Activated T-cell treated with anti-CD3 and anti-CD28 coated beads, Interleukin-2, amount 50 U/mL, for 48 hours (primary cell): ENCODE measurements around the gene SMIM11.
"Not testable (repeated sequence)": the region's sequence is repeated elsewhere in the genome, so short reads cannot be mapped to it uniquely, and the experiment has no call there.

Experiments
- DNase-seq, 2 experiments: peaks; one replicate each; pipeline ENCODE4 v3.0.0-alpha.2; 2020

SMIM11 gene

DNA sequence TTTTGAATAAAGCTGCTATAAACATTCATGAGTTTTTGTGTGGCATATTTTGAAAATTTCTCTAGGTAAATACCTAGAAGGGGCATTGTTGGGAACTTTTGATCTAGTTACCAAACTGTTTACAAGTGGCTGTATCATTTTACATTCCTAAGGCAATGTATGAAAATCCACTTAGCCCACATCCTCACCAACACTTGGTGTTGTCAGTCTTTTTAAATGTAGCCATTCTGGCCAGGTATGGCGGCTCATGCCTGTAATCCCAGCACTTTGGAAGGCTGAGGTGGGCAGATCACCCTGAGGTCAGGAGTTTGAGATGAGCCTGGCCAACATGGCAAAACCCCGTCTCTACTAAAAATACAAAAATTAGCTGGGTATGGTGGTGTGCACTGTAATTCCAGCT is 17.4 kb upstream of the SMIM11 start:
- no peak for DNase-seq

DNA sequence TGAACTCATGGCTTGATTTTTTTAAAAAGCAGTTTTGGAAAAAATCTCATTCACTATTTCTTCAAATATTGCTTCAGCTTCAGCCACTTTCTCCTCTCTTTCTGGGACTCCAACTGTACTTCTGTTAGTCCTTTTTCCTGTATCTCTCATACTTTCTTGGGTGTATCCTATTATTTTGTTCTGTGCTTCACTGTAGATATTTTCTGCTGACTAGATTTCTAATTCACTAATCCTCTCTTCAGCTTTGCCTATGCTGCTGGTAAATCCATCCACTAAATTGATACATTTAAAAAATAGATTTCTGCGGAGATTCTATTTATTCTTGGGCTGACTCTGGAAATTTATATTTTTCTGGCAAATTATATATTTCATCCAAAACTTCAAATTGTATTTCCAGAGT is 16.4 kb upstream of the SMIM11 start:
- no peak for DNase-seq

DNA sequence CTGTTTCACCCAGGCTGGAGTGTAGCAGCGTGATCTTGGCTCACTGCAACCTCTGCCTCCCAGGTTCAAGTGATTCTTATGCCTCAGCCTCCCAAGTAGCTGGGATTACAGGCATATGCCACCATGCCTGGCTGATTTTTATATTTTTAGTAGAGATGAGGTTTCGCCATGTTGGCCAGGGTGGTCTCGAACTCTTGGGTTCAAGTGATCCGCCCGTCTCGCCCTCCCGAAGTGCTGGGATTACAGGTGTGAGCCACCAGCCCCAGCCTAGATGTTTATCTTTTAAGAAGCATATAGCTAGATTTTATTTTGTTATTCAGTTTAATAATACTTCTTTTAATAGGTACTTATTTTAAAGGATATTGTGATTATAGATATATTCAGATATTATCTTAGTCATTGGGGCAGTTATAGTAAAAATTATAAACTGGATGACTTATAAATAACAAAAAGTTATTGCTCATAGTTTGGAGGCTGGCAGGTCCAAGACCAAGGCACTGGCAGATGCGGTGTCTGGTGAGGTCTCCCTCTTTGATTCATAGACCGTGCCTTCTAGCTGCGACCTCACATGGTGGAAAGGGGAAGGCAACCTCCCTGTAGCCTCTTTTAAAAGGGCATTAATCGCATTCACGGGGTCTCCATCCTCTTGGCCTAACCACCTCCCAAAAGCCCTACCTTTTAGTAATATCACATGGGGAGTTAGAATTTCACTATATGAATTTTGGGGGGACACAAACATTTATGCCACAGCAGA is 14.6 kb upstream of the SMIM11 start:
- no peak for DNase-seq

DNA sequence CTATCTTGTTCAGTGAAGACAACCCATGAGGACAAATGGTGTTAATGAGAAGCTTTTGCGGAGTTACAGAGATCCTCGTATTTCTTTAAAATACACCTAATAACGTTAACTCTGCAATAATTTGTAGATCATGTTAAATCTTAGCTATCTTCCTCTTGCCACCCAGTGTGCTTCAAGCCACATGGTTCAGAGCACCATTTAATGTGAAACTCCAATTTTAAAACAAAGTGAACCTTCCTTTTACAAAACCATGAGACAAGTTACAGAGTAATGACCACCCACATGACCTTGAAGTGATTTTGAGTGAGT is 13.2 kb upstream of the SMIM11 start:
- no peak for DNase-seq

DNA sequence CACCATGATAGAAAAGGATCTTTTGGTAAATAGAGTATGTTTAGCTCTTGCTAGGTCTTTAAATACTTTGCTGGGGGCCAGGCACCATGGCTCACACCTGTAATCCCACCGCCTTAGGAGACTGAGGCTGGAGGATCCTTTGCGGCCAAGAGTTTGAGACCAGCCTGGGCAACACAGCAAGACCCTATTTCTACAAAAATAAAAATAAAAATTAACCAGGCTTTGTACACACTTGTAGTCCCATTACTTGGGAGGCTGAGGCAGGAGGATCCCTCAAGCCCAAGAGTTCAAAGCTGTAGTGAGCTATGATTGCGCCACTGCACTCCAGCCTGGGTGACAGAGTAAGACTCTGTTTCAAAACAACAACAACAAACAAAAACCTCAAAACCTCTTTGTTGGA is 12.6 kb upstream of the SMIM11 start:
- DNase-seq = no peak

DNA sequence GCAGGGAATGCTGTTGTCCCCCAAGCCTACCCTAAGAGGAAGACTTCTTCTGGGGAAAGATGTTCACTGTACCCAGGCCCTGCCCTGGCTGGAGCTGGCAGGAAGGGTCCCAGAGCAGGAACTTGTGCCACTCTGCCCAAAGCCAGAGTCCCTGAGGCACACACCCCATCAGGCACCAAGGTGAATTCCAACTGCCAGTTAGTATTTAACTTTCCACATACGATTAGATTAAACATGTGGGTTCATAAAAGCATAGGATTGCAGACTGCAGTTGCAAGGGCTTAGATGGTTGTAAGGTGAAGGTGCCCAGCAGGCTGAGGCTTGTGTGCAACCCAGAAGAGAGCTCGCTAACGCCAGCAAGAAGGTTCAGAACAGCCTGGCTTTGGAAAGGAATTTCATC is 11.6 kb upstream of the SMIM11 start, which contains the start of gene KCNE2:
TSS of gene KCNE2 (plus strand) at position 274 of the 400 bp plus-strand sequence. CDS start 6,473 bp downstream, outside the sequence.
- peak in 1 of 2 experiments; percentile 9 for DNase-seq

DNA sequence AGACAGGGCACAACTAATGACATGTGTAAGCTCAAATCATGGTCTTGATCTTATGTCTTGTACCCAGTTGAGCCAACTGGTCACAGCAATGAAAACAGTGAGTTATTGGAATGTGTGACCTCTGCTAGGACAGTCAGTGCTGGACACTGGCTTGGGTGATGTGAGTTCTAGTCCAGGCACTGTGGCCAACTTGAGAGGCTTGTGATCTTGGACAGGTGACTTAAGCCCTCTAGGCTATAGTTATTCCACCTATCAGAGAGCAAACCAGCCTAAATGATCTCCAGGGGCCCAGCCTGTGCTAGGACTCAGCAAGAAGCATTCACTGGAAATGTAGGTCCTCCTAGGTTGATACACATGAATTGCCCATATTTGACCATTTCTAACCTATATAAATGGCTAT is 10.4 kb upstream of the SMIM11 start:
- DNase-seq = no peak

DNA sequence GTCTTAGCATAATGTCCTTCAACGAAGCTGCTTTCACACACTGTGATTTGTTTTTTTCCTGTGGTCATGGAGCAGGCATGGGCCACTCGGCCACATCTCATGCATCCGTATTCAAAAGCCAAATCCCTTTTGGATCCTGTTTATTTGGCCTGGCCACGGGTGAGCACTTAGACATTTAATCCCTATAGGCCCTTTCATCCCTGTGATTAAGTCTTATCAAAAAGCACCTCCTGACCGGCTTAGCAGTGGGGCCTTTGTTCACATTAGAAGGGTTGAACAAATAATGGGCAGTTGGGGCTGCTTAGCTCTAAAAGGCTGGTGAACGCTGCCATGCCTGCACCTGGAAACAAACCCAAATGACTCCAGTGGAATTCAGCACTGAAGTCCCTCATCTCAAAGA is 9.5 kb upstream of the SMIM11 start:
- DNase-seq = no peak

DNA sequence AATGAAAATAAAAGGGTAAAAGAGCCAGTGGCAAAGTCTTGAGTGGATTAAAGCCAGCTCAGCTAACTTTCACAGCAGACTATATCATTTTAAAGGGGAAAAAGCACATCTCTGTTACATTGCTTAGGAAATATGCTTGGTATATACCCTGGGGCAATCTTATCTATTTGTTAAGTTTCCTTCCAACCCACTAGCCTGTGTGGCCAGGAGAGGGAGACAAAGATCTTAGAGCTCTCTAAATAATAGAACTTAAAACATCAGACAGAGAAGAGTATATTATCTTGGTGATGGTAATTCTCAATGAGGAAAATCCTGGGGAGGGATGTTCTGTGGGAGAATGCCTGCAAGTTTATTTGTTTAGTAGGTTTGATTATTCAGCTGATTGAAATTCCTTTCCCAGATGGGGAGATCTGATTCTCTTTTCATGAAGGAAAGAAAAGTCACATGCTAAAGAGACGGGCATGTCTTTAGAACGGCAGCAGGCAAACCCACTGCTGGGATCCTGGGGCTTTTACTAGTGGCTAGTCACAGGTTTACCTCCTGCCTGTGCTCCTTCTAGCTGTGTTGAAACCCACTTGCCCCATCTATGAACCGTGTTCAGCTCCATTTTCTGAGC is 7.9 kb upstream of the SMIM11 start:
- peak; percentile 33 to 38 for DNase-seq

DNA sequence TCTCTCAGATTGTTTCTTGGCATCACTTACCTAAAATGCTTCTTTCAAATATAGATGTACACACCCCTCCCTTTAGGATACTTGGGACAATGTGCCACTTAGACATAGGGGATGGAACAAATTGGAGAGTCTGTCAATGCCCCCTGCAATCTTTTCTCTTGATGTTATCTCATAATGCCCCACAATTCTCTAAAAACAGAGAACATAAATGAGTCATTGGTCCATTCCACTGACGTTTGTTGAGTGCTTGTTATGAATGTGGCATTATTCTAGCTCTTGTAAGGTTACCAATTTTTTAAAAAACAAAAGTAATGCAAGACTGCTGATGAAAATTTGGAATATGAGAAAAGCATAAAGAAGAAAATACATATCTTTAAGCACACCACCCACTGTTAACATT is 5.6 kb upstream of the SMIM11 start:
- no peak for DNase-seq

DNA sequence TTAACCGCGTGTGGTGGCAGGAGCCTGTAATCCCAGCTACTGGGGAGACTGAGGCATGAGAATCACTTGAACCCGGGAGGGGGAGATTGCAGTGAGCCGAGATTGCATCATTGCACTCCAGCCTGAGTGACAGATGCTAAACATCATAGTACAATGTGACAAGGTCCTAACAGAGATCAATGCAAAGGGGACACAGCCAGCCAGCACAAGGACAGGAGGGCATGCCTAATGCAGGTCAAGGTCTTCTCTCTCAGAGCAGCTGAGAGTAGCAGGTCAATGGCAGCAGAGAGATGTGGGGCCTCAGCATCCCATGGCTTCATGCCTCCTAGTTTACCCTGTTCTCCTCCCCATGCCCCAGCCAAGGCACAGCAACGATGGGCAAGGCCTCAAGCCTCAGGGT is 3.0 kb upstream of the SMIM11 start:
- DNase-seq = peak; percentile 4 to 8

DNA sequence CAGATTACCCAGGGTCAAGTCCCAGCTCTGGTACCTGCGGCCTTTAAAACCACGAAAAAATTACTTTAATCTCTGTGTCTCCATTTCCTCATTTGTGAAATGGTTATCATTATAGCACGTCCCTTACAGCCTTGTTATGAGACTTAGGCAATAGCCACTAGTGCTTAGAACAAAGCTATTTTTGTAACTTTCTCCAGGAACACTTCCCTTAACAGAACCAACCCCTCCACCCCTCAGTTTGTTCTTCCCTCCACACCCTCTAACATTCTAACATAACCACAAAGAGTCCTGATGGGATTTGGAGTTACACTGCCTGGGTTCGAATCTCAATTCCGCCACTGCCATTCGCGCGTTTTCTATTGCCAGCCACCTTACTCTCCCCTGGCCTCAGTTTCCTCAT is 845 bp upstream of the SMIM11 start:
- DNase-seq = not testable (repeated sequence)

DNA sequence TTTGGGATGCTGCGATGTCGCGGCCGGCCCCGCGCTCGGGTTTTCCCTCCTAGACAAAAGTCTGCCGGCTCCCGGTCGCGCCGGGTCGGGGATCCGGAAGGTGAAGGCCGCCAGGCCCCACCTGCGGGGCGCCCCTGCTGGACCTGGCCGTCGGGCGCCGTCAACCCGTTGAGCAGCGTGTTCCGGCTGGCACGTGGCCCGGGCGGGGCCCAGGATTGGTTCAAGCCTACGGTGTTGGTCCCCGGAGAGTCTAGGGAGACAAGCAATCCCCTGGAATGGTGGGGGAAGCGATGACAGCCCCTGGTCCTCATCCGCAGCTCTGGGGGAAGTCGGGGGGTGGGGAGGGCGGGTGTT is 289 bp downstream of the SMIM11 start:
- not testable (repeated sequence) for DNase-seq

DNA sequence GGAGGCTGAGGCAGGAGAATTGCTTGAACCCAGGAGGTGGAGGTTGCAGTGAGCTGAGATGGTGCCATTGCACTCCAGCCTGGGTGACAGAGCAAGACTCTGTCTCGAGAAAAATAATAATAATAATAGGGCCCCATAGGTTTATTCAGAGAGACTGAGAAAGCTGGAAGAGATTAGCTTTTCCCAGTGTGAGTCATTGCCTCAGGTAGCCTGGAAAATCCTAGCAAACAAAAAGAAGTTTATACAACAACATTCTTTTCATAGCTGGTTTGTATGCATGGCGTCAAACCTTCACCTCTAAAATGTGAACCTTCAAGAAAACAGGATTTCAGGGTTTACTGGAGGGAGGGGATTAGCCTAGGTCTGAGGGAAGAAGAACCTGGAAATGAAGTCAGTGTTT is 7.8 kb downstream of the SMIM11 start:
- not testable (repeated sequence) for DNase-seq

DNA sequence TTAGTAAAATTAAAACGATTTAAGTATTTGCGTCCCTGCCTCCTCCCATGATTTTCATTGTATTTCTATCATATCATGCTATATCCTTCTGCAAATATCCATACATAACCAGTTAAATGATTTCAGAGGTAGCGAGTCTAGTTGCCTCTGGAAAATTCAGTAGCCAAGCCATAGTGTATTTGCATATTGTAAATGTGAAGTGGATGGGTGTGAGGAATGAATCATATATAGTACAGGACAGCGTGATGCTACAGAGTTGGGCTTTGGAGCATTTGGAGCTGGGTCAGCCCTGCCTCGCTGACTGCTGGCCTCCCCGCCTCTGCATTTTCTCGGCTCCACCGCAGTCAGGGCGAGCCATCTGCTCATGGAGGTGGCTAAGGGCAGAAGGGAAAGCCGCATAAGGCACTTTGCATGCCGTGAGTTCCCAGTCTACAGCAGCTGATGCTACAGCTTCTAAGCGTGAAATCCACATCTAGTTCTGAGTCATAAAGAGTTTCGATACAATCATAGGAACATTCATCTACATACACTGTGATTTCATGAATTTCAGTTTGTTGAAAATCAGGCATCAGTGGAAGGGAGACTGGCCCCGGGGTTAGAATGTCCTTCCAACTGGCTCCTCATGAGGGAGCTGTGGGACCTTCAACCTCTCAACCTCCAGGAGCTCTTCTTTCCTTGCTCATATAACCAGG is 8.6 kb downstream of the SMIM11 start:
- DNase-seq = not testable (repeated sequence)

DNA sequence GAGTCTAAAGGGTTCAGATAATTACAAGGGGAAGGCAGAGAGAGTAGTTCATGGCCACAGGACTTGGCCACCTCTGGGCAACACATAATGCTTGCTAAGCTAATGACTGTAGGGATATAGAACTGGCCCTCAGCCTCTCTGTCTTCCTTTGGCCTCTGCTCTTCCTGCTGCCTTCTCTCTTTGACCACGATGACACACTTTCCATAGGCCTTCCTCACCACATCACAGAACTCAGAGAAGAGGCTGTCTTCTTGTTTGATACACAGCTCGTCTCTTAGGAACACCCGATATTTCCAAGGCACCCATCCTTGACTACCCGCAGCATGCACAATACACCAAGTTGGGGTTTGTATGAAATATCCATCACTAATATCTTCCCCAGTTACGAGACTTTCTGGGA is 25.2 kb downstream of the SMIM11 start:
- not testable (repeated sequence) for DNase-seq

DNA sequence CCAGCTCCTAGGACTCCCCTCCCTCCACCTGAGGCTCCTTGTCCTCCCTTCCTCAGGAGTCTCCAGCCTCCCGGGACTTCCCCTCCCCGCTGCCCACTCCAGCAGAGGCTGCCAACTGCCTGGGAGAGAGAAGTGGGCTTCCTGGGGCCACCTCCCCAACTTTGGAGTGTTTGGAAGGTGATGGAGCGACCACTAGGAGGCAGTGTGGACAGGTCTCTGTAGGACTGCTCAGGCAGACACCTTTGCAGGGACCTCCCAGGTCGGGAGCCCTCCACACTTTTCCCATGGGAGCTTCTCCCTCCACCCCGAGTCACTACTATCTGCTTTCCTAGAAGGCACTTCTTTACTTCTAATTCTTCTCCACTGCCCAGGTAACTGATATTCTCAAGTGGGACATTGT is 29.4 kb downstream of the SMIM11 start:
- not testable (repeated sequence) for DNase-seq

DNA sequence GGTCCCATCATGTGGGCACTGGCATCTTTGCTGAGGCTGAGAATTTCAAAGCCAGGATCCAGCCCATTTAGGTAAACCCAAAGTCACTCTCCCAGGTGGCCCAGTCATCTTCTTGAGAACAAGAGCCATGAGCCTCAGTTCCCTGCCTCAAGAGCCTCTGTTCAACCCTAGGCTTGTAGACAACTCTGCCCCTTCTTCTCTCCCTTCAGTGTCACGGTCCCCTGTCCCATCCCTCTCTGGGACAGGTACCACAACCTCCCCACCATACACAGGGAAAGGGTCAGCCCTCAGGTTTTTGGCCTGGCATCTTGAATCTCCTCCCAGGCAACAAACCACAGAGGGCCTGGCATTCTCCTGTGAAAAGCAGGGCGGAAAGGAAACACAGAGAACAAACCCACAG is 30.4 kb downstream of the SMIM11 start:
- not testable (repeated sequence) for DNase-seq

DNA sequence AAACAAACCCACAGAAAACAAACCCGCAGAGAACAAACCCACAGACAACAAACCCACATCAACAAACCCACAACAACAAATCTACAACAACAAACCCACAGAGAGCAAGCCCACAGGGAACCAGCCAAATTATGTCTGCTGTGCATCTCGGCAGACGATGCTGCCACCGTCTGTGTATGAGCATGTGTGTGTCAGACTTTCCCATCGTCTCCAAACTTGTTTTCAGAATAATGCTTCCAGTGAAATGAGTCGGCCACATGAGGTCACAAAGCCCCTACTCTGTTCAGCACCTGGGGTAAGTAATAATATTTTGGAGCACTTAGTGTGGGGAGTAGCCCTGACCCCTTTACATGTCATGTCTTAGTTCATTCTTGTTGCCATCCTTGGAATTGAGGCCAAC is 30.8 kb downstream of the SMIM11 start:
- DNase-seq = not testable (repeated sequence)

DNA sequence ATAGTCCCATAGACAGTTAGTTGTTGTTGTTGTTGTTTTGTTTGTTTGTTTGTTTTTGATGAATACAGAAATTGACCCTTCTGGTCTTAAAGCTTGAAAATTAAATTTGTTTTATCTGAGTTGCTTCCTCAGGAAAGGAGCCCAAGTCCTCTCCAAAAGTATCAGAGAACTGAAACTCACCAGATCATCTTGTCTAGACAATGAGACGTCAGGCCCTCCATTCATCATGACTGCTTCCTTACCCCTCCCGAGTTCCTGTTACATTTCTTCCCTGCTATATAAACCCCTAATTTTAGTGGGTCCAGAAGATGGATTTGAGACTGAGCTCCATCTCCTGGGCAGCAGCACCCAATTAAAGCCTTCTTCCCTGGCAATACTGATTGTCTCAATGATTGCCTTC is 31.4 kb downstream of the SMIM11 start:
- DNase-seq = not testable (repeated sequence)

DNA sequence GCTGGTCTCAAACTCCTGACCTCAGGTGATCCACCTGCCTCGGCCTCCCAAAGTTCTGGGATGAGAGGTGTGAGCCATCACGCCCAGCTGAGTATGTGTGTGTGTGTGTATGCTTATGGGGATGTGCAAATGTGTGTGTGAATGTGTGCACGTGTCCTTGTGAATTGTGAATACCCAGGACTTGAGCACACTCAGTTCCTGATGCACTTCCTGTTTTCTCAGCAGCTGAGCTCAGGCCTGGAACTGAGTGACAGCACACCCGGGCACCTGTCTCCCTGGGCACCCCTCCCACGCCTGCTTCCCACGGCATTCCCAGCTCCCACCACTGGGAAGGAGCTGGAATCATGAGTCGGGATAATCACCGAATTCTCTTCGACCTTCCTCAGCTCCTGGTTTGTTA is 32.0 kb downstream of the SMIM11 start:
- DNase-seq = not testable (repeated sequence)

DNA sequence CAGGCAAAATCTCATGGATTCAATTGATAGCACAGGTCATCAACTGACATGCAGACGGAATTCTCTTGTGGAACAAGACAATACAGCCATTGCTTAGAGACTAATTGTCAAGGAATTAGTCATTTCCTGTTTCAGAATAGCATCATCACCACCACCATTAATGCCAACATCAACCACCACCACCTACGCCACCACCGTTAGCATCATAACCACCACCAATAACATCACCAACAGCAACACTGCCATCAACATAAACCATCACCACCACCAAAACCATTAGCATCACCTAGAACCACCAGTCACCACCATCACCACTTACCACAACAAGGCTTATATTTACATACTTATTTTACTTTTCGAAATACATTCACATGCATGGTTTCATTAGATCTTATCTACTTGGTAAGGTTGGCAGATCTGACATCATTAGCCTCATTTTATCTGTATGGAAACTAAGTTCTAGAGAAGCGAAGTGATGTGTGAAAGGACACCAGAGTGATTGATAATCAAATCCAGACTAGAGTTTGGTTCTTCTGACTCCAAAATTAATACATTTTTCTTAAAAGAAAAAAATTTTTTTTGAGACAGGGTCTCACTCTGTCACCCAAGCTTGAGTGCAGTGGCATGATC is 42.3 kb downstream of the SMIM11 start:
- not testable (repeated sequence) for DNase-seq

DNA sequence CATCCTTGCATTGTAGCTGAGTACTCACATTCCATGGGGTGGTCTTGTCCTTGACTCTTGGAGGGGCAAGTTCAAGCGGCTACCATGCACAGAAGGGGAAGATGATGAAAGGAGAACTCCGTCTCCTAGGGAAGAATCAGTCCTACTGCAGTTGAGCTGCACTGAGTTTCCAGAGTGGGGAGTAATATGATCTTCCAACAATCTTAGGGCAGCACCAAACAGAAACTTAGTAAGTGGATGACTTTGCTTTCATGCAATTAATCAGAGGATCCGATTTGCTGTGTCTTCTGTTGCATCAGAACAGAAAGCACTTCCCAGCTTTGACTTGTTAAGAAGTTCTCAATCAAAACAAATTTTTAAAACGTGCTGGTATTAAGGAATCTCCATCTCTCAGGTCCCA is 48.5 kb downstream of the SMIM11 start, which contains the start of gene SMIM34:
TSS of gene SMIM34 (minus strand) at position 147 of the 400 bp plus-strand sequence. CDS start at position 35, 112 bp downstream.
- not testable (repeated sequence) for DNase-seq

DNA sequence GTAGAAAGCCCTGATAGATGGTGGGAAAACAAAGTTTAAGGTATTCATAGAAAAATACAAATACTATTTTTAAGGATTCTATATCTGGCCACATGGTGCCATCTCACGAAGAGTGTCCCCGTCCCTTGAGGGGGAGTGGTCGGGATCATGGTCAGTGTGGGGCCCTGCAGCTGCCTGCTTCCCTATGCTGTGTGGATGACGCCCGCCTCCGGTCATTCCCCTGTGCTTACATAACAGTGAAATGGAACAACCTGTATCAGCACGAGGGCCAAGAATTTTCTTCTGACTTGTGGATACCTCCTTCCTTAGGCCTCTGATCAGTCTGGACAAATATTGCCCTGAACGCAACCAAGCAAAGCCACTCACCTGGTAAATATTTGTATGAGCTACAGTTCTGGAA is 52.0 kb downstream of the SMIM11 start:
- not testable (repeated sequence) for DNase-seq
